Caco-2 (cell line): ENCODE measurements around the gene SRRD. TPM values are rescaled to one million over a fixed set of nuclear protein-coding genes. Genes with fewer than 3 reads are reported as not detected.

ENCODE experiments used
- BruUV-seq: library from RNA; stranded (reverse); fragments of 400-500 nt; replicated peaks from 2 replicates; lab custom pipeline; 2021; lab: Mats Ljungman, UMichigan
- CTCF ChIA-PET: fragments of 300-600 bp; sonication (Branson Sonifier 250); formaldehyde crosslinking; loops from one replicate; lab custom pipeline; 2022; ENCODE audit warnings: antibody characterized with exemption; lab: Charles Lee
- POLR2A ChIA-PET: fragments of 300-600 bp; sonication (Branson Sonifier 250); formaldehyde crosslinking; loops from one replicate; lab custom pipeline; 2022; ENCODE audit warnings: antibody characterized with exemption; lab: Charles Lee
- DNase-seq, 2 experiments: peaks; one replicate each; pipeline versions ENCODE4 v3.0.0 to v3.0.0-alpha.2; 2020 to 2022
- H3K27me3 ChIP-seq: replicated peaks from 2 replicates; pipeline ENCODE4 v1.6.0; 2011; ENCODE audit warnings: low read length; ENCODE audit not compliant: control insufficient read depth, insufficient read depth
- H3K36me3 ChIP-seq: 2 replicates; pipeline ENCODE4 v1.5.1; 2011; ENCODE audit warnings: low read length; ENCODE audit not compliant: control insufficient read depth, insufficient read depth
- H3K4me1 ChIP-seq: fragments of 250-450 bp; sonication (Bioruptor Pico); 2 replicates; pipeline ENCODE4 v1.5.1; 2020; ENCODE audit warnings: mild to moderate bottlenecking
- H3K4me3 ChIP-seq: 2 replicates; pipeline ENCODE4 v1.5.1; 2011; ENCODE audit warnings: low read depth, mild to moderate bottlenecking, control low read depth, low read length
- H3K9me3 ChIP-seq: fragments of 250-450 bp; sonication (Bioruptor Pico); 2 replicates; pipeline ENCODE4 v1.5.1; 2020; ENCODE audit warnings: mild to moderate bottlenecking, moderate library complexity
- H3K27ac Mint-ChIP-seq: one replicate; pipeline ENCODE4 v1.8.0; 2022; ENCODE audit warnings: mixed read lengths; ENCODE audit not compliant: unreplicated experiment
- H3K27me3 Mint-ChIP-seq: one replicate; pipeline ENCODE4 v1.8.0; 2022; ENCODE audit warnings: mixed read lengths; ENCODE audit not compliant: insufficient read depth, unreplicated experiment
- H3K36me3 Mint-ChIP-seq: one replicate; pipeline ENCODE4 v1.8.0; 2022; ENCODE audit warnings: mild to moderate bottlenecking, mixed read lengths; ENCODE audit not compliant: insufficient read depth, unreplicated experiment
- H3K4me1 Mint-ChIP-seq: one replicate; pipeline ENCODE4 v1.8.0; 2022; ENCODE audit warnings: low read depth, mixed read lengths; ENCODE audit not compliant: unreplicated experiment
- H3K4me3 Mint-ChIP-seq: one replicate; pipeline ENCODE4 v1.8.0; 2022; ENCODE audit warnings: mild to moderate bottlenecking, moderate library complexity, mixed read lengths; ENCODE audit not compliant: unreplicated experiment
- H3K9me3 Mint-ChIP-seq: one replicate; pipeline ENCODE4 v1.8.0; 2022; ENCODE audit warnings: mixed read lengths; ENCODE audit not compliant: unreplicated experiment
- CTCF ChIP-seq, 2 experiments: fragments of 200-600 bp in 1 of 2; IDR thresholded peaks; 1 replicate in 1 of 2; 2 replicates in 1 of 2; pipeline versions ENCODE4 v1.5.1 to v1.8.0; 2011 to 2022; ENCODE audit warnings: antibody characterized with exemption in 1 of 2, control low read depth in 1 of 2, inconsistent platforms in 1 of 2, low read depth in 1 of 2, low read length in 1 of 2, mild to moderate bottlenecking in 1 of 2, moderate library complexity in 1 of 2; ENCODE audit not compliant: insufficient read depth in 1 of 2, severe bottlenecking in 1 of 2, unreplicated experiment in 1 of 2
- intact Hi-C: fragments of 100-400 bp; cut with micrococcal nuclease; formaldehyde crosslinking; loops from one replicate; pipeline ENCODE4 v1.10.0; 2022; ENCODE audit not compliant: unreplicated experiment
- total RNA-seq: library from RNA; stranded (reverse); gene quantifications from 2 replicates; pipeline ENCODE4 v1.2.3, GENCODE V29; 2022

Gene SRRD
- total RNA-seq, 1 experiment from 2014 or later, result 21.8 TPM

- DNase-seq, result no peak
- no TSS peak for BruUV-seq
- no peaks in the 10 kb centered on the region for H3K4me1 ChIP-seq
- Mint-ChIP-seq H3K9me3 (no peaks in the 10 kb centered on the region), H3K27ac (no peak overlapping the region), H3K27me3 (no peaks in the 10 kb centered on the region), H3K4me1 (no peaks in the 10 kb centered on the region), H3K36me3 (peaks cover 50% of the 10 kb centered on the region), H3K4me3 (no peak overlapping the region)
- H3K27me3 ChIP-seq, result no peaks in the 10 kb centered on the region
- H3K36me3 ChIP-seq, result peaks cover 2% of the 10 kb centered on the region
- no peak for TF ChIP-seq CTCF (IDR thresholded peaks at IDR 0.05; ENCODE audit: insufficient read depth in 1 of 2, low read depth in 1 of 2, low read length in 1 of 2, severe bottlenecking in 1 of 2, unreplicated experiment in 1 of 2)
- POLR2A ChIA-PET, result no interaction called here
- intact Hi-C loops, result no loop called here
- CTCF ChIA-PET, result no interaction called here
- no peak overlapping the region for H3K4me3 ChIP-seq
- H3K9me3 ChIP-seq, result no peaks in the 10 kb centered on the region
These were observed 17.5 kb upstream of the SRRD start for GRCh38 chr22:26466196-26466595.

GRCh38 chr22:26470807-26471206 lies 12.9 kb upstream of the SRRD start:
- Histone ChIP-seq H3K4me1 (no peaks in the 10 kb centered on the region), H3K4me3 (no peak overlapping the region), H3K9me3 (no peaks in the 10 kb centered on the region), H3K36me3 (peaks cover 2% of the 10 kb centered on the region), H3K27me3 (no peaks in the 10 kb centered on the region)
- BruUV-seq, result no TSS peak
- ChIA-PET POLR2A (interaction anchor here (0.9 kb wide), 1 partner anchor 12 kb away, joined by 4 read pairs; no protein-coding TSS in a partner anchor), CTCF (no interaction called here)
- Mint-ChIP-seq H3K27ac (no peak overlapping the region), H3K36me3 (peaks cover 43% of the 10 kb centered on the region), H3K27me3 (no peaks in the 10 kb centered on the region), H3K9me3 (no peaks in the 10 kb centered on the region), H3K4me1 (no peaks in the 10 kb centered on the region), H3K4me3 (no peak overlapping the region)
- no peak for TF ChIP-seq CTCF (IDR thresholded peaks at IDR 0.05; ENCODE audit: insufficient read depth in 1 of 2, low read depth in 1 of 2, low read length in 1 of 2, severe bottlenecking in 1 of 2, unreplicated experiment in 1 of 2)
- intact Hi-C loops, result no loop called here
- DNase-seq, result no peak

GRCh38 chr22:26471522-26471921 lies 12.2 kb upstream of the SRRD start:
- BruUV-seq, result no TSS peak
- no peak for TF ChIP-seq CTCF (IDR thresholded peaks at IDR 0.05; ENCODE audit: insufficient read depth in 1 of 2, low read depth in 1 of 2, low read length in 1 of 2, severe bottlenecking in 1 of 2, unreplicated experiment in 1 of 2)
- no peaks in the 10 kb centered on the region for H3K9me3 ChIP-seq
- H3K36me3 Mint-ChIP-seq, result peaks cover 43% of the 10 kb centered on the region
- H3K4me3 Mint-ChIP-seq, result no peak overlapping the region
- no peaks in the 10 kb centered on the region for H3K4me1 Mint-ChIP-seq
- intact Hi-C loops, result no loop called here
- H3K9me3 Mint-ChIP-seq, result no peaks in the 10 kb centered on the region
- no peaks in the 10 kb centered on the region for H3K4me1 ChIP-seq
- ChIA-PET POLR2A (interaction anchor here (0.9 kb wide), 1 partner anchor 11 kb away, joined by 4 read pairs; no protein-coding TSS in a partner anchor), CTCF (no interaction called here)
- H3K4me3 ChIP-seq, result no peak overlapping the region
- peaks cover 2% of the 10 kb centered on the region for H3K36me3 ChIP-seq
- H3K27me3 Mint-ChIP-seq, result no peaks in the 10 kb centered on the region
- DNase-seq, result no peak
- H3K27me3 ChIP-seq, result no peaks in the 10 kb centered on the region
- H3K27ac Mint-ChIP-seq, result no peak overlapping the region
